Right ventricle myocardium superior (tissue), 1 donor: ENCODE data around the gene RAB11B. TPM values are rescaled to one million over a fixed set of nuclear protein-coding genes. Genes with fewer than 3 reads are reported as not detected.

Experiments used
- ATAC-seq: fragments of 200-7000 bp; cut with Tn5 transposase; one replicate; pipeline ENCODE4 v1.9.1; 2020; ENCODE audit warnings: mild to moderate bottlenecking; ENCODE audit not compliant: poor library complexity
- DNase-seq: peaks from one replicate; pipeline ENCODE4 v3.0.0-alpha.2; 2020
- intact Hi-C: fragments of 100-400 bp; cut with DNase I; formaldehyde crosslinking; loops from one replicate; pipeline ENCODE4 v1.11.2; 2022
- total RNA-seq: library from RNA; stranded (reverse); fragmentation: NEBNext Ultra II Directional; extraction: Animal tissue kit (Norgen Biotek cat#: 25700); gene quantifications from one replicate; pipeline ENCODE4 v1.2.1, GENCODE V29; 2021
- donor health status: DM: no; HTN: yes; CAD: no; lungs with severe emphysema.

The RAB11B gene
- total RNA-seq, 1 donor from 2014 or later: 136 TPM

DNA sequence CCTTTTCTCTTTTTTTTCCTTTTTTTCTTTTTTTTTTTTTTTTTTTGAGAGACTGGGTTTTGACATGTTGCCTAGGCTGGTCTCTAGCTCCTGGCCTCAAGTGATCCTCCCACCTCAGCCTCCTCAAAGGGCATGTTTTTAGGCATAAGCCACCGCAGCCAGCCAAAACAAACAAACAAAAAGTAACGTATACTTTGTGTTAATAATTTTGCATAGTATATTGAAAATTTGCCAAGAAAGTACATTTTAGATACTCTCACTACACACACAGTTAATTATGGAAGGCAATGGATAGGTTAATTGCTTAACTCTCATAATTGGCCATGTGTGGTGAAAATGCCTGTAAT is 1.6 kb upstream of the RAB11B start:
- intact Hi-C loops: no loop called here

DNA sequence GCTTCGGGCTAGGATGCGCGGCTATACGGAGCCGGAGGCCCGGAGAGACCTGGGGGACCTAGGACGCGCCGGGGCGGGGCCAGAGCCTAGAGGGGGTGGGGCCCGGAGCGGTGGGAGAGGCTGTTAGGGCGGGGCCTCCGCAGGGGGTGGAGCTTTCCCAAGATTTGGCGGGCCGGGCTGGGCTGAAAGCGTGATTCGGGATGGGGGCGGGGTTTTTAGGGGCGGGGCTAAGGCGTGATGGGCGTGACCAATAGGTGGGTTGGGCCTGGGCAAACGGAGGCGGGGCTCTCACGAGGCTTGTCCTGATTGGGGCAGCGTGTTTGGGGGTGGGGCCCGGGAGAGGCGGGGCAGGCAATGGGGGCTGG is 439 bp downstream of the RAB11B start:
- peak; percentile 97 for DNase-seq
- peak; percentile 84 for ATAC-seq
- intact Hi-C loops: no loop called here

More for the DNA sequence above, 1.6 kb upstream of the RAB11B start:
- DNase-seq: no peak
- no peak for ATAC-seq

DNA sequence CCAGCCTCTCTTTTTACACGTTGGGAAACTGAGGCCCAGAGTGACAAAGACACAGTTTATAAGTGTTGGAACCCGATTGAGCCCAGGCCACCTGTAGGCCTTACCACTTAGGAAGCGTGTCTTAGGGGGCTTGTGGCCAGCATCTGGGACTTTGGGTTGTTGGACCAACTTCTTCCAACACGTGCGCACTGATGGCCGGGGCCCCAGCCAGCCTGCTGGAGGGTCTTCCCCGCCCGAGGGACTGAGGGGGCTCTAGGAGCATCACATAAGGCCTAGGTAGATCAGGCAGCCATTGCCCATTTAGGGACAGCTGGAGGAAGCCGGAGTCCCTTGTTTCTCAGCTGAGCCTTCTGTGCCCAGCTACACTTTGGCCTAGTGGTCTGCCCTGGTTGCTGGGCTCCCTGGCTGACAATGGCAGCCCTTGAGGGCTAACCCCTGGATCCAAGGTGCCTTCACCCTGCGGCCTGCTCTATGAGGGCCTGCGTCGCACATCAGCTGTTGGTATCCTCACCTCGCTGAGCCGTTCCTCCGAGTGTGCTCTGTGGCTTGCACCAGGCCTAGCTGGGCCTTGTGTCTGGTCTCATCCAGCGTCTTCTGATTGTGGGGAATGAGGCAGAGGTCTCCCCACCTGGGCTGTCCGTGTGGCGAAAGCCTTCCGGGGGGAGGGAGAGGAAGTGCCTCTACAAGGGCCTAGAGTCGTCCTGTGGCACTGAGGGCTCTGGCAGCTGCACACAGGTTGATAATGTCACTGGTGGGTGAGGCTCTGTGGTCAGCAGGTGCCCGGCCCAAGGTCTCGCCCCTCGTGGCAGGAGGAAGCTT is 1.2 kb downstream of the RAB11B start:
- no peak for ATAC-seq
- no peak for DNase-seq
- intact Hi-C loops: no loop called here

DNA sequence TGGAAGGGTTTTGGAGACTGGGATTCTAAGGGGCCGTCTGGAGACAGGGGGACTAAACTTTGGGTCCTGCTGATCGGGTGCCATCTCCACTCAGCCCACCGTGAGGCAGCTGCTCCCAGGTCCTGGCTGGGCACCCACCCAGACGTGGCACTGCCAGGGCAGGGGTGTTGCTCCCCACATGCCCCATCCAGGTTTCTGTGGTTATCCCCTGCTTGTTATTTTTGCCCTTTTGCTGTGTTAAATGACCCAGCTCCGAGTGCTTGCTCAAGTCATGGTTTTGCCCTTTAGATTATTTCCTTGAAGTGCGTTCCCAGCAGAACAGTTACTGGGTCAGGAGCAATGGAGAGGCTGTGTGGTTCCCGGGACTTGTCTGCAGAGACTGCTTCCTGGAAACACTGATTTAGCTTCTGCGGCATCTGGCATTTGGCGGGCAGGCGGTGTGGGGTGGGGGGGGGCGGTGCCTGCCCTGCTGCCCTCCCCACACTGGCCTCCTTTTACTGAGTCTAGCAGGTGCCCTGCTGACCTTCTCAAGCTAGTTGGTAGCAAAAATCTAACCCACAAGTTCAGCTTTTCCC is 1.9 kb downstream of the RAB11B start:
- peak; percentile 17 for ATAC-seq
- intact Hi-C loops: no loop called here

DNA sequence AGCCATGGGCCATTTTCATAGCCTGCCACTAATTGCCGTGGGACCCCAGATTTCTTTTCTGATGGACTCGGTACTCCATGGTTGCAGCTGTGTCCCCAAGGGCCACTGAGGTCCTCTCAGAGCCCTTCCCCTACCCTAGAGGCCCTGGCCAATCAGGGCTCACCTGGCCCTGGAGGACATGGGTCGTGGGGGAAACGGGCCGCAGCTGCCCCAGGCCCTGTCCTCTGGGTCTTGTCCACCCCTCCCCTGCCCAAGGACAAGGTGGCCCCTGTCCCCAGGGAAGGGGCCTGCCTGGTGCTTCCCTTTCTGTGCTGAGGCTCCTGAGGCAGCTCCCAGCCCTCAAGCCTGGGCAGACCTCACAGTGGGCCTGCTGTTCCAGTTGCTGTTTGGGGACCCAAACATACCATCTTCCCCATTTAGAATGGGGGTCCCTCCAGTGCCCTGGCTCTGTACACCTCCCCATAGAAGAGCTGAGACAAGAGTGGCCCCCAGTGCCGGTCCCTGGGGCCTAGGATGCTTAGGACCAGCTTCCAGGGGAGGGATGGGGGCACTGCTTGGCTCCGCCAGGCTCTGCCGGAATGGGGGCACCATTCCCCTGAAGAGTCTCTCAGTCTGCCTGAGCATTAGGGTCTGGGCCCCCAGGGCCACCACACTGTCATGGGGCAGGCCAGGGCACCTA is 3.2 kb downstream of the RAB11B start:
- ATAC-seq (no peak), DNase-seq (peak; percentile 26)
- intact Hi-C loops: no loop called here

More for the DNA sequence above, 1.9 kb downstream of the RAB11B start:
- DNase-seq: peak; percentile 64

DNA sequence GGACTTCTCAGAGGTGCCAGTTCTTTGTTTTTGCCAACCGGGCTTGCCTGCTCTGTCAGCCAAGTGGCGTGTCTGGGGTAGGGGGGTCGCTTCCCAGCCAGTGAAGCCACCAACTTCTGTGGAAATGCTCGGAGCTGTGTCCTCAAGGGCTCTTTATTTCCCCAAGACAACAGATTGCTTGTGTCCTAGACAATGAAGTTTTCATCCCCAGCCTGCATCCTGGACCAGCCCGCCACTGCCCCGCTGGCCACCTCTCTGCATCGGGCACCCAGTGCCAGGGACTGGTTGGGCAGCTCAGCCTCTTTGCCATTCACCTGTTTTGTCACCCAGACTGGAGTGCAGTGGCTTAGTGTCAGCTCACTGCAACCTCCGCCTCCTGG is 3.7 kb downstream of the RAB11B start:
- DNase-seq (peak; percentile 38), ATAC-seq (no peak)
- intact Hi-C loops: no loop called here

DNA sequence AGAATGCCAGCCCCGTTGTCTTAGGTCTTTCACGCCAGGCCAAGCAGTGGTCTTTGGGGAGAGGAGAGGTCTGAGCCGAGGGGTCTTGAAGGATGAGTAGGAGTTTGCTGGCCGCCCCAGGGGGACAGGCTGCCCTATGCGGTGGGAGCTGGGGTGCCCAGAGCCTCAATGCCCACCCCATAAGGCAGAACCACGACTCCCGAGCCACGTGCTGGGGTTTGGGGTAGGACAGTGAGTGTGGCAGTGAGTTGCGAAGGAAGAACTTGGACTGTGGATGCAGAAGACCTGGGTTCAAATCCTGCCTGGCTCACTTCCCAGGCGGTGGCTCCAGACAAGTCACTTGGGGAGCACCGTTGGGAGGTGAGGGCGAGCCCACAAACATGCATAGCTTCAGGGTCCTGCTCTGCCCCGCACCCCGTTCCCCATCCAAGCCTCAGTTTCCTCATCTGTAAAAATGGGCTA is 5.5 kb downstream of the RAB11B start:
- ATAC-seq (no peak), DNase-seq (no peak)
- intact Hi-C loops: loop anchor here (5.0 kb wide), 1 partner anchor 38 kb away; no protein-coding TSS in a partner anchor

DNA sequence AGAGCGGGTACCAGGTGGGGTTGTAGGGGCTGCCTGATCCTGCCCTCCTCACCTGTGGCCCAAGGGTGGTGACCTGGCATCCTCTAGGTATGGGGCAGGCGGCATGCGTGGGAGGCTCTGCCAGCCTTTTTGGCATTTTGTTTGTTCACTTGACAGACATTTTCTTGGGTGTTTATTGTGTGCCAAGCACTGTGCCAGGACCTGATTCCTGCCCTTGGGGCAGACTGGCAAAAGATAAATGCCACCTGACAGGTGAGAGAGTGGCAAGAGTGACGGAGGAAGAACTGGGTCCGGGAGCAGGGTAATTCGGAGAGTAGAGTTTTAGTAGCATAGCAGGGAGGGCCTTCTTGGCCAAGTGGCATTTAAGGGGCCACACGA is 6.0 kb downstream of the RAB11B start:
- intact Hi-C loops: loop anchor here (5.0 kb wide), 1 partner anchor 39 kb away; no protein-coding TSS in a partner anchor
- no peak for ATAC-seq
- DNase-seq: no peak

DNA sequence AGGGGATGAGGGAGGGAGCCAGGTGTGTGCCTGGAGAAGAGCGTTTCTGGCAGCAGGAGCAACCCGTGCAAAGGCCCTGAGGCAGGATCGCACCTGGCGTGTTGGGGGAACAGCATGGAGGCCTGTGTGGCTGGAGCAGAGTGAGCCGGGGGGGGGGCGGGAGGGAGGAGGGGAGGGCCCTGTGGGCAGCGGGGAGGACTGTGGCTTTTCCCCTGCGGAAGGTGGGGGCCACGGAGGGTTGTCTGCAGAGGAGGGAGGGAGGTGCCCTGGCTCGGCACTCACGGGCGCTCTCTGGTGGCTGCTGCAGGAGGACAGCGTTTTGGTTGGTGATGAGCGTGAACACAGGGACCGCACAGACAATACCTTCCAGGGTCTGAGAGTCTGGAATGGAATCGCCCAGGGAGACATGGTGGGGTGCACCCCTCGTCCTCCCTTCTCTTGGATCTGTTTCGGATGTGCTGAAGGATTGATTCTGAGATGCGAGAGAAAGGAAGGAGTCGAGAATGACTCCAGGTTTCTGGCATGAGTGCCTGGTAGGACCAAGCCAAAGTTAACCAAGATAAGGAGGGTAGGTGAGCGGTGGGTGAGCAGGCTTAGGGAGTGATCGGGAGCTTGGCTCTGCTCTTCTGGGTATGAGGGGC is 6.5 kb downstream of the RAB11B start:
- intact Hi-C loops: loop anchor here (5.0 kb wide), 1 partner anchor 39 kb away; no protein-coding TSS in a partner anchor
- peak; percentile 81 for DNase-seq
- peak; percentile 38 for ATAC-seq

DNA sequence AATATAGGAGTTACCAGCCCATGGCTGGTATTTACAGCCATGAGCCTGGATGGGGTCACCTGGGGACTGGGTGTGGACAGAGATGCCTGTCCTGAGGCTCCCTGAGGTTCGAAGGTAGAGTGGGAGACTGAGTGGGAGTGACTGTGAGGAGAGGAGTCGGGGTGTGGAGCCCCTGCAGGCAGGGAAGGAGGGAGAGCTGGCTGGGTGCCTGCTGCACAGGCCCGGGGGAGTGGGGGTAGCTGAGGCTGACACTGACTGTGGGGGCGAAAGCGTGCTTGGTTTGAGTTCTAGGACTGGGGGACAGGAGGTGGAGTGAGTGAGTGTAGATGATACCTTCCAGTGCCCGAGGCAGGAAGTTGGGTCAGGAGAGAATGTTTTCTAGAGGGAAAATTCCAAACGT is 7.1 kb downstream of the RAB11B start:
- DNase-seq (no peak), ATAC-seq (no peak)
- intact Hi-C loops: loop anchor here (5.0 kb wide), 1 partner anchor 40 kb away; no protein-coding TSS in a partner anchor

DNA sequence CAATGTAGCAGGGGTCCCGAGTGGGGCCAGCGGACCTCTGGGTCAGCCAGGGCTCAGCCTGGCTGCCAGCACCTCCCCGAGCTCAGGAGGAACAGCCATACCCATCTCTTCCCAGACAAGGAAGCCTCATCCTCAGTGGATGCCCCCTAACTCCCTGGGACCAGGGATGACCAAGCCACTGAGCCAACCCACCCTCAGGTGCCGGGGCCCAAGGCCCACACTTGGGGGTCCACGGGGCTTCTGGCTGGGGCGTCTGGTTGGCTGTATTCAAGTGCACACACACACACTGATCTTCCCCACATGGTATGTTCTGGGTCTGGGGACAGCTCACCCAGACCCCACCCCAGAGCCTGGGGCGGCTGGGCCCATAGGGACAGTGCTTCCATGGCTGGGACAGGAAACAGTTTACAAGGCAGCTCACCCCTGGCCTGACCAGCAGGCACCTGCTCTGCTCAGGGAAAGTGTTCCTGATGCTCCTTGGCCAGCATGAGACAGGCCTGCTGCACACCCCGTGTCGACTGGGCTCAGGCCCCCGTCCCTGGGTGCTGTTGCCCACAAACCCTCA is 7.7 kb downstream of the RAB11B start:
- ATAC-seq (peak; percentile 7), DNase-seq (no peak)
- intact Hi-C loops: loop anchor here (5.0 kb wide), 1 partner anchor 41 kb away; no protein-coding TSS in a partner anchor

DNA sequence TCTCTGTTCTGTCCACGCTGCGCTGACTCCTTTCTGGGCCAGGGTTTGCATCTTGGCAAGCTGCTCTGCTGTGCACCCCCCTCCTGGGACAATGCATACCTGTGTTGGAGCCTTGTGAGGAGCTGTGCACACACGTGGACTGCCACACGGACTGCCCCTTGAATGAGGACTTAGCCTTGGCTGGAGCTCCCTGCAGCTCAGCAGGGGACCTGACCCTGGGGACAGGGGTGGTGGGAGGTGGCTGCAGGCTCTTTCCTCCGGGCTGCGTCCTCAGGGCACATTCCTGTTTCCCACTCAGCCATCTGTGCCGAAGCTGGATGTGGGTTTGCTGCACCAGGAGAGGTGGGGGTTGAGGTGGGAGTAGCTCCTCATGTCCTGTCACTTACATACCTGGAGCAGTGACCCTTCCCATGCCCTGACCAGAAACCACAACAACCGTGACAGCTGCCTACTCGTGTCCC is 8.2 kb downstream of the RAB11B start:
- no peak for DNase-seq
- ATAC-seq: peak; percentile 5
- intact Hi-C loops: loop anchor here (5.0 kb wide), 1 partner anchor 41 kb away; no protein-coding TSS in a partner anchor

DNA sequence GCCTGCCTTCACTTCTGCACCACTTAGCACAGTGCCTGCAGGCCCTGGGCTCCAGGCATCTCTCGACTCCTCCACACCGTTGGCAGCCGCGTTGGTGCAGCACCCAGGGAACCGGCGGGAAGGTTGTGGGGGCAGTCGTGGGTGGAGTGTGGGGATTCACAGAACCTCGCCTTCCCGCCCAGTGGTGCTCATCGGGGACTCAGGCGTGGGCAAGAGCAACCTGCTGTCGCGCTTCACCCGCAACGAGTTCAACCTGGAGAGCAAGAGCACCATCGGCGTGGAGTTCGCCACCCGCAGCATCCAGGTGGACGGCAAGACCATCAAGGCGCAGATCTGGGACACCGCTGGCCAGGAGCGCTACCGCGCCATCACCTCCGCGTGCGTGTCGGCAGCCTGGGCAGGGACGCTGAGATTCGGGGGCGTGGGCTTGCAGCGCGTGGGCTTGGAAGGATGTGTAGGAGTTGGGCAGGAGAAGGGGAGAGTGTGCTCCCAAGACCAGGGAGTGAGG is 9.6 kb downstream of the RAB11B start:
- intact Hi-C loops: loop anchor here (5.0 kb wide), 1 partner anchor 42 kb away; no protein-coding TSS in a partner anchor
- ATAC-seq (no peak), DNase-seq (no peak)

DNA sequence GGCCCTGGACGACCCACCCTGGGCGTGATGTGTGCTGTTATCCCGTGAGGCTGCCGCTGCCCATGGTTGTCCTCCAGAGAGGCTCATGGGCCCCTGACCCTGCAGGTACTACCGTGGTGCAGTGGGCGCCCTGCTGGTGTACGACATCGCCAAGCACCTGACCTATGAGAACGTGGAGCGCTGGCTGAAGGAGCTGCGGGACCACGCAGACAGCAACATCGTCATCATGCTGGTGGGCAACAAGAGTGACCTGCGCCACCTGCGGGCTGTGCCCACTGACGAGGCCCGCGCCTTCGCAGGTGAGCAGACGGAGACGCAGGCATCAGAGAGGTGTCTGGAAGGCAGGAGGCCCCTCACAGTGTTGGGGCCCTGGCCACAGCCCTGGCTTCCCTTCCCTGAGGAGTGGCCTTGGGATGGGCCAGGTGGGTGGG is 11.8 kb downstream of the RAB11B start:
- no peak for ATAC-seq
- intact Hi-C loops: no loop called here
- peak; percentile 45 for DNase-seq

DNA sequence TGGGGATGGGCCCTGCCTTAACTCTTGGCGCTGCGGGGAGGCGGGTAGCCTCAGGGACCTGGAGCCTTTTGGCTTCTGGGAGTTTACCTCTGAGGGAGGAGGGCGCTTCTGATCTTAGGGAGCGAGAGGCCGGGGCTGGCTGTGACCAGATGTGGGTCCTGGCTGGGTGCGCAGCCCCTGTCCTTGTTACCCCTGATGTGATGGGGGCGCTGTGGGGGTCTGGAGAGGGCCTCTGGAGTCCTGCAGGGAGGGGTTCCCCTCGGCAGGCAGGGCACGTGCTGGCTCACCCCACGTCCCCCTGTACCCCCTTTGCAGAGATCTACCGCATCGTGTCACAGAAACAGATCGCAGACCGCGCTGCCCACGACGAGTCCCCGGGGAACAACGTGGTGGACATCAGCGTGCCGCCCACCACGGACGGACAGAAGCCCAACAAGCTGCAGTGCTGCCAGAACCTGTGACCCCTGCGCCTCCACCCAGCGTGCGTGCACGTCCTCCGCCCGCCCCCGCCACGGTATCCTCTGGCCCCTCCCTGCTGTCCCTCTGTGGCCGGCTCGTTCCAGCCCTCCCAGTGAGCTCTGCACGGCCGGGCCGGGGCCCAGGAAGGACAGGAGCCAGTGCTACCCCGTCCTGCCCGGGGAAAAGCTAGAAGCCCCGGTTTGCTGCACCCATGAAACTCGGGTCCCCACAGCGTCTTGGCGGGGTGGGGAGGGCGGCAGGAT is 13.1 kb downstream of the RAB11B start:
- ATAC-seq (no peak), DNase-seq (no peak)
- intact Hi-C loops: no loop called here

DNA sequence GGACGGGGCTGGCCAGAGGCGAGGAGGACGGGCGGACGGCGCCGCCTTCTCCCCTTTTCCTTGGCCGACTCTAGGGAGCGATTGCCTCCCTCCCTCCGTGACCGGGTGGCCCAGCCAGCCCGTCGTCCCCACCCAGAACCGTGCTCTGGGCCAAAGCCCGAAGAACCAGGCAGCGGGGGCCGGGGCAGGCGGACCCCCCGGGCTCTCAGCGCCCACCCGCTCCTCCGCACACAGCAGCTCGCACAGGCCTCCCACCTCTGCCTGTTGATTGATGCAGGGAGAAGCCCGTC is 13.6 kb downstream of the RAB11B start:
- DNase-seq (no peak), ATAC-seq (no peak)

DNA sequence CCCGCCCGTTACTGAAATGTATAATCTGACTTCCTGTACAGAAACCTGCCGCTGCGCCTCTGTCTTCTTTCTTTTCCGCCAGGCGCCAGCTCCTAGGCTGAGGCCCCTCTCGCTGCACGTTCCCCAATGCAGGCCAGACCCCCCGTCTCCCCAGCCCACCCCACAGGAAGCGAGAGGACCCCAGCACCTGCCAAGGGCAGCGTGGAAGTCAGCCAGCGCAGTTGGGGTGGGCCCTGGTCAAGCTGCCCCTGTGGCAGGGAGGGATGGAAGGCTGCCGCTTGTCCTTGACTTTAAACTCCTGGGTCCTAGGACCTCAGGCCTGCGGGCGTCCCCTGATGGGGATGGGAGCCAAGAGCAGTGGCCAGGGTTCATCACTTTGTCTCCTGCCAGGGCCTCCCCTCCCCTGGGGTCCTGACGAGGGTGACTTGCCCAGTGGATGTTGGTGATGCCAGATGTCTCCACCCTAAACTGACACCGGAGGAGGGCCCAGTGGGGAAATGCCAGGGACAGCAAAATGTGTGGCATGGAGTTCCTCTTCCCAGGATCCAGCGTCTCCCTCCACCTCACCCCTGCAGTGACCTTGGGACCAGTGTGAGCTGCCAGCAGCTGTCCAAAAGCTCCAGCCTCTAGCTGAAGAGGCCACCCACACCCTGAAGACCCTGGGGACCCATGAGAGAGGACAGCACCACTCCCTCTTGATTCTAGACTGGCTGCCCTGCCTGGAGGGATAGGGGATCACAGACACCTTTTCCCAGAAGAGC is 14.4 kb downstream of the RAB11B start:
- ATAC-seq (peak; percentile 68), DNase-seq (no peak)
- intact Hi-C loops: no loop called here

More for the DNA sequence above, 13.6 kb downstream of the RAB11B start:
- intact Hi-C loops: no loop called here
